HG03135 (cell line): ENCODE measurements around the gene CCDC106.

ENCODE experiments used
- ATAC-seq: cut with Tn5 transposase; IDR thresholded peaks from one replicate; pipeline ENCODE4 v1.9.1; 2021; ENCODE audit warnings: mild to moderate bottlenecking, moderate library complexity; ENCODE audit not compliant: unreplicated experiment

The CCDC106 gene

DNA sequence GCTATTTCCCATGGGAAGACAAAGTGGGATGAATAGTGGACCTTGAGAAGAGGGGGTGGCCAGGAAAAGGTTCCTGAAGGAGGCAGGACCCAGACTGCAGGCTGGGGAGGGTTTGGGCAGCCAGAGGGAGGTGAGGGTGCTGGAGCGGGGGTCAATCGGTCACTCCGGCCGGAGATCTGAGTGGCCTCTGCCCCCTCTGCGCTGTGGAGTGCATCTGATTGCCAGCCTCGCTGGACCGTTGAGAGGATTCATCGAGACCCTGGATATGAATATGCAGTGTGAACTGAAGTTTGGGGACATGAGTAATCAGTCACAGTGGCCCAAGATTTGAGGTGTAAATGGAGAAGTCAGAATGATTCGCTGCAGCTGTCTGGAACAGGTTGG lies 12.7 kb upstream of the CCDC106 start:
- ATAC-seq: no peak

DNA sequence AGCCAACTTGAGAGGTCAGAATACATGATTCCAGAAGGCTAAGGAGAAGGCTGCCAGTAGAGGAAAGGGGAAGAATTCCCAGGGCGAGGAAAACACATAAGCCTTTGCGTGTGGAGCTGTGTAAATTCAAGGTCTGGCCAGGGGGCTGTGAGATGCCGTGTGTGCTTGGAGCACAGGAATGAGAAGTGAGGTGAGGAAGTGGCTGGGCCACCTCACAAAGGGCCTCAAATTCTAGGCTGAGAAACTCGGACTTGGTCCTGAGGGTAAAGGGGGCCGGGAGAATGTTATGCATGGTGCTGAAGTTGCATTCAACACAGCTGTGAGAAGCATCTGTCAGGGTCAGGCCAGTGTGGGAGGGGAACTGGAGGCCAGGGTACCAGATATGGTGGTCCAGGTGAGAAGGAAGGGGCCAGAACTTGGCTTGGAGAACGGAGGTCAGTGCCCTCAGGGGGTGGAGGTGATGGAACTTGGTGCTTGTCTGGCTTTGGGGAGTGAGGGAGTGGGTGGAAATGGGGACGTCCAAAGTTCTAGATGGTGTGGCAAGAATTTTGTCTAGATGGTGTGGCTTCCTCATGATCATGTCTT lies 12.1 kb upstream of the CCDC106 start:
- no peak for ATAC-seq

DNA sequence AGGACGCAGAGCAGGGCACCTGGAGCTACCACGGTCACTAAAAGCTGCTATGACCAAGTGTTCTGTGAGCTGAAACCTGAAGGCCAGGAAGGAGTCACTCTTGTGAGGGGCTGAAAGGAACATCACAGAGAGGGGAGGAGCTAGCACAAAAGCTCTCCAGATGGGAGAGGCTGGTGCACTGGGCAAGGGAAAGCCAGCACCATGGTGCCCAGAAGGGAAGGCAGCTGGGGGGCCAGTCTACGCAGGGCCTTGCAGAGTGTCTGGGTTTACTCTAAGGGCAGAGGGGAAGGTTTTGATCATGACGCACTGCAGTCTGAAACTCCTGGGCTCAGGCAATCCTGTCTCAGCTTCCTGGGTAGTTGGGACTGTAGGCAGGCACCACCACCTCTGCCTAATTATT lies 11.3 kb upstream of the CCDC106 start:
- no peak for ATAC-seq

DNA sequence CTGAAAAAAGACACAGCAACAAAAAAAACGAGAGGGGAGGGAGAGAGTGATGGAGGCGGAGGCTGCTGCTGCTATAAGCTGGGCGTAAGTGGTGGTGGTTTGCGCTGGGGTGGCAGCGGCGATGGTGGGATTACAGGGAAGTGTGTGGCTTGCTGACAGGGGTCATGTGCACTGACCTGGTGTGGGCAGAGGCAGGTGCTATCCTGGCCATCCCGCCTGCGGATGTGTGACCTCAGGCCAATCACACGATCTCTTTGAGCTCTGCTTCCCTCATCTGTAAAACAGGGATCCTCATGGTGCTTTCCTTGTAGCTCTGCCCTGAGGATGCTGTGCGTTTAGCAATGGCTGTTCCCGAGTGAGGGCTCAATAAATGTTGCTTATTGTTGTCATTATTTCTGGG lies 10.5 kb upstream of the CCDC106 start:
- ATAC-seq: no peak

DNA sequence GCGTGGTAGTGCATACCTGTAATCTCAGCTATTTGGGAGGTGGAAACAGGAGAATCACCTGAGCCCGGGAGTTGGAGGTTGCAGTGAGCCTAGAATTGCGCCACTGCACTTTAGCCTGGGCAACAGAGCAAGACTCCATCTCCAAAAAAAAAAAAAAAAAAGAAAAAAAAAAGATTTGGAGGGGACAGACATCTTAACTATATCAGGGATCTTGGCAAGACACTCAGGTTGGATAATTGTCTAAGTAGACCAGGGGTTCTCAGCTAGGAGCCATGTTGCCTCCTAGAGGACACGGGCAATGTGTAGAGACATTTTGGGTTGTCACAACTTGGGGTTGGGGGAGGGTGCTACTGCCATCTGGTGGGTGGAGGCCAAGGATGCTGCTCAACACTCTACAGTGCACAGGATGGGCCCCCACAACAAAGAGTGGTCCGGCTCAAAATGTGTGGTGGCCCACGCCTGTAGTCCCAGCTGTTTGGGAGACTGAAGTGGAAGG lies 9.1 kb upstream of the CCDC106 start:
- no peak for ATAC-seq

DNA sequence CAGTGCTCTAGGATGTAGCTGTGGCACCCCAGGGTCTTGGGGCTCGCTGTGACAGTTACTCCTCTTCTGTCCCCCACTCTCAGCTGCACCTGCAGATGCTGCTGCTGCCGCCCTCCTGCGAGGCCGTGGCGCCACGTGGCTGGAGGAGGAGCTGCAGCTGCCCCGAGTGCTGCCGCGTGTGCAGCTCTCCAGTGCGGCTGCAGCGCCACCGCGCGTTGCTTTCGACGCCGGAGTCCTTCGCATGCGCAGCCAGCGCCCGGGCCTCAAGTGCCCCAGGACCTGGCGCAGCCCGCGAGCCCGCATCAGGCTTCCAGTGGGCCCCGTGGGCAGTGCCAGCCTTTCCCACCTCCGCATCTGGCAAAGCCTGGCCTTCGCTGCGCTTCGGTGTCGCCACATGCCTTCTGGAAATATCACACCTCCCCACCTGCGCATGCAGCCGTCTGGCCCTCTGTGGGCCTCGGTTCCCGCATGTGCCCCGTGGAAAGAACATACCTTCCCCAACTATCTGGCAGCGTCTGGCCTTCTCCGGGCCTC lies 7.9 kb upstream of the CCDC106 start:
- ATAC-seq: no peak

DNA sequence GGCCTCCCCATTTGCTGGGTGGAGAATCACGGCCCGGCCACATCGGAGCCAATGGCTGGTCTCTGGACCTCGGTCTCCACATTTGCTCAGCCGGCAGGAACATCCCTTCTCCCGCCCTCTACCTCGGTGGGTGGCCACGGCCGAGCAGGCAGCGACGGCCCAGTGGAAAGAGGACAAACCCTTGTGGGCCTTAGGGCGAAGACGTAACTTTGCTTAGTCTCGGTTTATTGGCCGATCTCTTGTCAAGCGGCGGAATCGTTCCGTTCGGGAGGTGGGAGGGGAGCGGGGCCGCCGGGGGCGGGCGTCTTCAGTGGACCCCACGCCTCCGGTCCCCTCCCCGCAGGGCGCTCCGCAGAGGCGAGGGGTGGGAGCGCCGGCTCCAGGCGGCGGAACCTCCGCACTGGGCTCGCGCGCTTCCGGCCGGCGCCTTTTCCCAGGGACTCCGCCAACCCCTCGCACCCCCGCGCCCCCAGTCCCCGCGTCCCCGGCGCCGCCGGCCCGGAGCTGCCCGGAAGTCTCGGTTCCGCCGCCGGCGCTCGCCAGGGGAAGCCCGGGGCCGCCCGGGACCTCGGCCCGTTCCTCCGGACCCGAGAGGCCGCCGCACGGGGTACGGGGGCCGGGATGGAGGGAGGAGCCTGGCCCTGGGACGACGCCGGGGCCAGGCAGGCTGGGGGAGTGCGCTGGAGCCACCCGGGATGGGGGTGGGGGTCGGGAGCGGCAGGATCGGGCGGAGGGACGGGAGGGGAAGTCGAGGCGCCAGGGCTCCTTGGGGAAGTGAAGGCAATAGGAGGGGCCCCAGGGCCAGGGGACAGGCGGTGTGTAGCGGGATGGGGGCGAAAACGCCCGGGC lies 7.2 kb upstream of the CCDC106 start, which contains the start of gene ZNF580:
Gene ZNF580, plus strand, starts transcription at position 426 of the 849 bp plus-strand sequence. CDS start 1,507 bp downstream, outside the sequence.
- ATAC-seq: no peak

DNA sequence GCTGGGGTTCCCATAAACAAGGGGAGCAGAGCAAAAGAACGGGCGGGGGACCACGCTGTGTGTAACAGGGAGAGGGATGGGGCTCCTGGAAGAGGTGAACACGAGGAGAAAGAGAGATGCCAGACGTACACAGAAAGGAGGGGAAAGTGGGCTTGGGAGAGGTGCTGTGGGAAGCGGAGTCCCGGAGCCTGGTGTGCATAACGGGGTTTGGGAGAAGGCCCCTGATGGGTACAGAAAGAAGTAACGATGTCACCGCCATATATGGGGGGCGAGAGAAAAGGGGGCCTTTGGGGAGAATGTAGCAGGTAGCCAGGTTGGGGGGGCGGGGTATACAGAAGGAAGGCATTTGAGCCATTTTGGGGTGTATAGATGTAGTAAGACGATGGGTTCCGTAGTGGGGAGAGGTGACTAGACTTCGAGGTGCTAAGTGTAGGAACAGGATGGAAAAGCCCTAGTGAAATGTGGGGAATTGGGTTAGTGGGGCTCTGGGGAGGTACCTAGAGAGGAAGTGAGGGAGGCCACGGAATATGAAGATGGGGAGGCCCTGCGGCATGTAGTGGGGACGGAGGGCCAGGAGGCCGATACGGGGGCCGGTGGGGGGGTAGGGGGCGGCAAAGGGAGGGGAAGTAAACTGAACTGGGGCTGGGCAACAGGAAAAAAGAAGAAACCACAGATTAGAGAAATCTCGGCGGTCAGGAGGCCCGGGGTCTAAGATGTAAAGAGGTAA lies 6.4 kb upstream of the CCDC106 start:
- ATAC-seq: no peak

DNA sequence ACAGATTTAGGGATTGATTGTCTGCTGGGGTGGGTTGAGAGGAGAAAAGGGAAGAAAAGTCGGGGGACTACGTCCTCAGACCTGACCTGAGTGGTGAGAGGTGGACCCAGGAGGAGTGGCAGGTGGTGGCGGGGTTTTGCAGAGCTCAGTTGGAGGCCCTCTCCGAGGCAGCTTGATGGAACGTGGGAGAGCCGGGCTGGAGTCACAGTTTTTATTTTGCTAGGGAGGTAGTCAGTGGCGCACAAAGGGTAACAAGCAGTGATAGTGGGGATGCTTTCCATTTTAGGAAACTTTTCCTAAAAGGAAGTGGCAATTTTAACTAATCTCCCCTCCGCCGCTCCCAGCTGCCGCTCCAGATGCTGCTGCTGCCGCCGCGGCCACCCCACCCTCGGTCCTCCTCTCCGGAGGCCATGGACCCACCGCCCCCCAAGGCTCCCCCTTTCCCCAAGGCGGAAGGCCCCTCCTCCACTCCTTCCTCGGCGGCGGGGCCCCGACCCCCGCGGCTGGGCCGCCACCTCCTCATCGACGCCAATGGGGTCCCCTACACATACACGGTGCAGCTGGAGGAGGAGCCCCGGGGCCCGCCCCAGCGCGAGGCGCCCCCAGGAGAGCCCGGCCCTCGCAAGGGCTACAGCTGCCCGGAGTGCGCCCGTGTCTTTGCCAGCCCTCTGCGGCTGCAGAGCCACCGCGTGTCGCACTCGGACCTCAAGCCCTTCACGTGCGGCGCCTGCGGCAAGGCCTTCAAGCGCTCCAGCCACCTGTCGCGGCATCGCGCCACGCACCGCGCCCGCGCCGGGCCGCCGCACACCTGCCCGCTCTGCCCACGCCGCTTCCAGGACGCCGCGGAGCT lies 5.6 kb upstream of the CCDC106 start:
- no peak for ATAC-seq

DNA sequence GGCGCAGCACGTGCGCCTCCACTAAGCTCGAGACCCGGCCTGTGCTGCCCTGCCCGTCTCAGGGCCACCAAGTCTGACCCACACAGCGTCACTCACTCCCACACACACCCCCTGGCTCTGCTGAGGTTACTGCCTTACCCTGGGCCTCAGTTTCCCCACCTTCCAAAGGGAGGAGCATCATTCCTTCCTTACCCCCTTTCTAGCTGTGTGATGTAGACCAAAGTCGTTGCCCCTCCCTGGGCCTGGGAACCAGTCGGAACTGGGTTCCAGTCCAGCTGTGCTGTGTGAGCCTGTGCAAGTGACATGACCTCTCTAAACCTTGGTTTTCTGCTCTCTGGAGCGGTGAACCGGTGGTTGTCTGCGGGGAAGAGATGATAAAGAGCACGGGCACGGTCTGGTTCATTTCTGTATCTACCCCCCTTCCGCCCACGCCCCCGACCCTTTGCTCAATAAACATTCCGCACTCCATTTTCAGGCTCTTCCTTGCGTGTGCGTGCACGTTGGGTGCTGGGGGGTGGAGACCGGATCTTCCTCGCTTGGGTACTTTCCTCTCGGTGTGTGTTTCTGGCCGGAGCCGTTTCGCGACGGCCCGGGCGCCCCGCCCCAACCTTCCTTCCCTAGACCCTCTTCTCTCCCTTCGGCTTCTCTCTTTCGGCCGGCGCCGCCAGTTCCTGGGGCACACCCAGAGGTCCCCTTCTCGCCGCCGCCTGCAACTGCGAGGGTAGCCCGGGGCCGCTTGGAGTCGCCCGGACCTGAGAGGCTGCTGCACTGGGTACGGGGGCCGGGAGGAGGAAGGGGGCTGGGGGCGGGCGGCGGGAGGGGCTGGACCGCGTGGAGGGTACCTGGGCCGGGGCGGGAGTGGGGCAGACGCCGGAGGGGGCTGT lies 4.8 kb upstream of the CCDC106 start, which contains the start of gene ZNF581:
Gene ZNF581, plus strand, starts transcription at position 647 of the 884 bp plus-strand sequence. CDS start 923 bp downstream, outside the sequence.
- peak; percentile 36 for ATAC-seq

DNA sequence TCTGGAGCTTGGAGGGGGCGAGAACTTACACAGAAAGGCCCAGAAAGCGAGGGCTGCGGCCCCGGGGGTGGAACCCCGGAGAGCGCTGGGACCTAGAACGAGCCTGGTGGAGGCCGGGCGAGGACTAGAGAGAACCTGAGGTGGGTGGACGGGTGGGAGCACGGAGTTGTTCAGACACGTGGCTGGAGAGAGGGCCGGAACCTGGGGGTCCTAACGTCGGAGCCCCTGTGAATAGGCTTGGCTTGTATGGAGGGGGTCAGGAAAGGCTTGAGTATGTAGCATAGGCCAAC lies 4.2 kb upstream of the CCDC106 start:
- ATAC-seq: no peak

DNA sequence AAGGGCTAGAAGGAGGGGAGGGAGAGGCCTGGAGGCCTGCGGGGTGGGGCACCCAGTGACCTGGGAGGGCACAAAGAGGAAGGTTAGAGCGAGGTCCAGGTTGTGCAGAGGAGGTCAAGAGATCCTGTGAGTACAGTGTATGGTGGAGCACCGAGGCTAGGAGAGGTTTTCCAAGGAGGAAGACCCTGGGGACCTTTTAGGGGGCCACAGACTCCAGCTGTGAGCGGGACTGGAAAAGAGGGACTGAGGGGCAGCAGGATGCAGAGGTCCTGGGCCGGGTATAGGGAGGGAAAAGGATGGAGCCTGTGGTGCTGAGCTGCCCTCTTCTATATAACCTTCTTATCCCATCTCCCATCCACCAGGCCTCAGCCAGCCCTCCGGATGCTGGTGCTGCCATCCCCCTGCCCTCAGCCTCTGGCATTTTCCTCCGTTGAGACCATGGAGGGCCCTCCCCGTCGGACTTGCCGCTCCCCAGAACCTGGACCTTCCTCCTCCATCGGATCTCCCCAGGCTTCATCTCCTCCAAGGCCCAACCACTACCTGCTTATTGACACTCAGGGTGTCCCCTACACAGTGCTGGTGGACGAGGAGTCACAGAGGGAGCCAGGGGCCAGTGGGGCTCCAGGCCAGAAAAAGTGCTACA lies 3.7 kb upstream of the CCDC106 start:
- ATAC-seq: no peak

DNA sequence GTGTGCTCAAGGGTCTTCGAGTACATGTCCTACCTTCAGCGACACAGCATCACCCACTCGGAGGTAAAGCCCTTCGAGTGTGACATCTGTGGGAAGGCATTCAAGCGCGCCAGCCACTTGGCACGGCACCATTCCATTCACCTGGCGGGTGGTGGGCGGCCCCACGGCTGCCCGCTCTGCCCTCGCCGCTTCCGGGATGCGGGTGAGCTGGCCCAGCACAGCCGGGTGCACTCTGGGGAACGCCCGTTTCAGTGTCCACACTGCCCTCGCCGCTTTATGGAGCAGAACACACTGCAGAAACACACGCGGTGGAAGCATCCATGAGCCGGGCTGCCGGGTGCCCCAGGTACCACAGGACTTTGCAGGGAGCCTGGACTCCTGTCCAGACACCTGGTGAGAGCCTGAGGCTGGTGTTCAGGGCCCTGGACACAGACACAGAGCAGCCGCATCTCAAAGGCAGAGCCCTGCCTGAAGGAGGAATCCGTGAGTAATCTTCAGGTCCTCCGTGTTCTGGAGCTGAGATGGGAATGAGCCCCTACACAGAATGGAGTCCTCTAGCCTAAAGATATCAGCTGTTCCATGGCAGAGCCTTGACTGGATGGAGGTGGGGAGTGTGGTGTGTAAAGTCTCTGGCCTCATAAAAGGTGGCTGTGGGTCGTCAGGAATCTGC lies 3.0 kb upstream of the CCDC106 start:
- ATAC-seq: no peak

DNA sequence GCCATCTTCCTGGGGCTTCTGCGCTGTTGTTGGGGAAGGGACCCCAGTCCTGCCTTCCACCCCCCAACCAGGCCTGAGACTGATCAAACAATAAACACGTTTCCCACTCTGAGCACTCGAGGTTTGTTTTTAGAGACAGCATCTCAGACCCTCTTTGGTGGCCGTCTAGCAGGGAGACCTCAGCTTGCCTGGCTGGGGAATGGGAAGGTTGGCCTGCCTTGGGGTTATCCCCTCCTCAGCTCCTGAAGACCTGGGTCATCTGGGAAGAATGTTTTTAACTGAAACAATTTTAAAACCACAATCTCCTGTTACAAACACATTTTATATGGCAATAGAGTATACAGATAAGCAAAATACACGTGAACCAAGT lies 2.5 kb upstream of the CCDC106 start:
- ATAC-seq: no peak

DNA sequence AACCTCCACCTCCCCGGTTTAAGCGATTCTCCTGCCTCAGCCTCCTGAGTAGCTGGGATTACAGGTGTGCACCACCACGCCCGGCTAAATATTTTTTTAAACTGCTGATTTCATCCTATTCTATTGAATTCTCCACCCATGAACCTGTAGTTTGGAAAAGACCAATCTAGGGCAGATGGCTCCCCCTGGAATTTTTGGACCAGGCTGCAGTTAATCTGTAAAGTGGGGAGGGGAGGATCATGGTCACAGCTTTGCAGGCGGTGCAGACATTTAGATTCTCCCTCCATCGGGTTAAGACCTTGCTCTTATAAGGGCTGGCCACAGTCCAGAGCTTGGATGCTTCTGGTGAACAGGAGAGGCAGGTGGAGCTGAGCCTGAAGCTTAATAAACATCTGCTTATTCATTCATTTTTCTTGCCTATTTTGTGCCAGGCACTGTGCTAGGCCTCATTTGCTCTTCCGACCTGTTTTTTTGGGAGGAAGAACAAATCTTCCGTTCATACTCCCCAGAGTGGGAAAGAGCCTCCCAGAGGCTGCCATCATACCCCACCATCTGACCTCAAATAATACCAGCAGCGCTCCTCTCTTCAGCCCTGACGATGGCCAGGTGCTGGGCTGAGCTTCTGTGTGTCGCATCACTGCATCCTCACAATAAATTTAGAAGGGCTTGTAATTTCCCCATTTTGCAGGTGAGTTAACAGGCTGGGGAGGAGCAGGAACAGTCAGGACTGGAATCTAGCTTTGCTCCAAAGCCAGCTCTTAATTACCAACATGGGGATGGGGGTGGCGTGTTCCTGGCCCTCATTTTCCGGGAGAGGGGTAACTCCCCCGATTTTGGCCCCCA lies 902 bp upstream of the CCDC106 start:
- ATAC-seq: no peak

DNA sequence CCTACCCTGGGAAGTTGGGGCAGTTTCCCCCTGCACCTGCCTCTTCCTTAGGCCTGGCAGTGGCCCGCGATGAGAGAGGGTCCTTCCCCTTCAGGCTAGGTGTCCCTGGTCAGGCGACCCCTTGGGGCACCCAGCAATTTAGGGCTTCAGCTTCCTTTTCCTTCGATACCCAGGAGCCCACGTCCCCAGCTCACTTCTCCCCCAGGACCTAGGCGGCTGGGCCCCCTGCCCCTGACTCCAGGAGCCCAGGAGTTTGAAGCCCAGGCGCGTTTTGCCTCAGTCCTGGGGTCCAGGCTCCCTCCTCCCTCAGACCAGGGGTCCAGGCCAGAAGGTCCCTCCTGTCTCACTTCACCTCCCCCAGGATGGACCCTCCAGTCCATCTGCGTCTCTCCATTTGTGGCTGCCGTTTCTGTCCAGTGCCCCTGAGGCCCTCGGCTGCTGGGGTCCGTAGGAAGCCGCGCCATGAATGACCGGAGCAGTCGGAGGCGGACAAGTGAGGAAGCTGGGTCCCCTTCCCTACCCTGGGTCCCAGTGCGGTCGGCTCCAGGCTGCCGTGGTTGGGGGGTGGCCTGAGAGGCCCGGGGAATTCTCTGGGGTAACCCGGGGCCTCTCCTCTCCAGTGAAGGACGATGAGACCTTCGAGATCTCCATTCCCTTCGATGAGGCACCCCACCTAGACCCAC lies 714 bp downstream of the CCDC106 start:
- no peak for ATAC-seq
